Measurements from ENCODE around the gene TANC1.
"Not testable (repeated sequence)": the region's sequence is repeated elsewhere in the genome, so short reads cannot be mapped to it uniquely, and the experiment has no call there.

TANC1 gene

DNA sequence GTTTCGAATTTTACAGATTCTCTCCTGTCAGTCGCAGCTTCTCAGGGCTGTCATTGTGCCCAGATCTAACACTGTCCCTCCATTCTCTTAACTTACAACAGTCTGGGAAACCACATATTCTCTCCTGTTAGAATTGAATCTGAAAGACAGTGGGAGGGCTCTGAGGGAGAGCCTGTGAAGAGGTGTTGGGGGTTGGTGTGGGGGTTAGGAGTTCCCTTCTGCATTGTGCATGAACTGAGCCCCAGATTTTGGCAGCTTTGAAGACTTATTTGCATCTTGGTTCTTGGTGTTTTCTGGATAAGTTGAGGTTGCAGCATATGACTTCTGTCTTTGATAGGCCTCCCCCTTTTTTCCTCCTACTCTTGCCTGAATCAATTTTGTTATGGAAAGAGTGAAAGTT is 64.1 kb downstream of the TANC1 start:
- DNase-seq = no peak

DNA sequence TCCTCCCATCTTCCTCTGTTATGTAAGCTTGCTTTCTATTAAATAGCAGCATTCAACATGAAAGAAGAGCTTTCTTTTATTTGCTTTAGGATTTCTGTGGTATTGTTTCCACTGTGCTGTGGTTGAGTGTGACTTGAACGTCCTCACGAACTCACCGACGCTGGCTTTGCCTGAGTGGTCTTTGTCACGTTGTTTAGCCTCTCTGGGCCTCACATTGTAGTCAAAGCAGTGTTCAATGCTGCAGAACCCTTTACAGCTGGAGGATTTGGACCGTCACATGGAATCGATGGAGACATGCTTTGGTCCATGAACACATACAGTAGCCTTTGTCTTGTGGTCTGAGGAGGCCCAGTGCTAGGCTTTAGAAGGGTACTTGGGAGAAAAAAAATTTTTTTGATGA is 66.3 kb downstream of the TANC1 start:
- DNase-seq = no peak

DNA sequence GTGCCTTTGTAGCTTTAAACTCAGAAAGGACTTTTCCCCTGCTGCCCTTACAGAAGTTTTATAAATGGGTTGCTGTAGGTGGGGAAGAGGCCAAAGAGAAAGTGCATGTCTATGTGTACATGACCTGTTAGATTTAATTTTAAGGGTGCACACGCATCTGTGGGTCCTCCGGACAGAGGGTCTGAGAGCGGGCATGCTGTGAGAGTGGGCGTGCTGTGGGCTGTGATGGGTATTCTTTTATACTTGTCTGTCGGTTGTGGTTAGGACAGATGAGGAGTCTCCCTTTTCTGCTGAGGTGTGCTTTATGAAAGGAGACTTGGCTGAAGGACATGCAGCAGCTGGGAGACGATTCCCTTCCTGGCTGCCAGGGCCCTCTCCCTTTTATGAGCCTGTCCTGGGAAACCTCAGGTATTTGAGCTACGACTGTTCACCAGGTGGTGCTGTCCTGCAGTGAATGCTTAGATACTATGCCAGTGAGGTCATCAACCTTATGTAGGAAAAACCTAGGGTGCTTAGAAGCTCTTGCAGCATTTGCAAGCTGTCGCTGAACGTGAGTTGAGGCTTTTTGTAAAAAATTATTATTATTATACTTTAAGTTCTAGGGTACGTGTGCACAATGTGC is 67.5 kb downstream of the TANC1 start:
- DNase-seq = peak in 1 of 2 experiments; percentile 3

DNA sequence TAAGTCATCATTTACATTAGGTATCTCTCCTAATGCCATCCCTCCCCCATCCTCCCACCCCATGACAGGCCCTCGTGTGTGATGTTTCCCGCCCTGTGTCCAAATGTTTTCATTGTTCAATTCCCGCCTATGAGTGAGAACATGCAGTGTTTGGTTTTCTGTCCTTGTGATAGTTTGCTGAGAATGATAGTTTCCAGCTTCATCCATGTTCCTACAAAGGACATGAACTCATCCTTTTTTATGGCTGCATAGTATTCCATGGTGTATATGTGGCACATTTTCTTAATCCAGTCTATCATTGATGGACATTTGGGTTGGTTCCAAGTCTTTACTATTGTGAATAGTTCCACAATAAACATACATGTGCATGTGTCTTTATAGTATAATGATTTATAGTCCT is 68.0 kb downstream of the TANC1 start:
- not testable (repeated sequence) for DNase-seq

DNA sequence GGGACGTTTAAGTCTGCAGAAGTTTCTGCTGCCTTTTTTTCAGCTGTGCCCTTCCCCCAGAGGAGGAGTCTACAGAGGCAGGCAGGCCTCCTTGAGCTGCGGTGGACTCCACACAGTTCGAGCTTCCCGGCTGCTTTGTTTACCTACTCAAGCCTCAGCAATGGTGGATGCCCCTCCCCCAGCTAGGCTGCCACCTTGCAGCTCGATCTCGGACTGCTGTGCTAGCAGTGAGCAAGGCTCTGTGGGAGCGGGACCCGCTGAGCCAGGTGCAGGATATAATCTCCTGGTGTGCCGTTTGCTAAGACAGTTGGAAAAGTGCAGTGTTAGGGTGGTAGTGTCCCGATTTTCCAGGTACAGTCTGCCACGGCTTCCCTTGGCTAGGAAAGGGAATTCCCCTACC is 72.9 kb downstream of the TANC1 start:
- DNase-seq = not testable (repeated sequence)

DNA sequence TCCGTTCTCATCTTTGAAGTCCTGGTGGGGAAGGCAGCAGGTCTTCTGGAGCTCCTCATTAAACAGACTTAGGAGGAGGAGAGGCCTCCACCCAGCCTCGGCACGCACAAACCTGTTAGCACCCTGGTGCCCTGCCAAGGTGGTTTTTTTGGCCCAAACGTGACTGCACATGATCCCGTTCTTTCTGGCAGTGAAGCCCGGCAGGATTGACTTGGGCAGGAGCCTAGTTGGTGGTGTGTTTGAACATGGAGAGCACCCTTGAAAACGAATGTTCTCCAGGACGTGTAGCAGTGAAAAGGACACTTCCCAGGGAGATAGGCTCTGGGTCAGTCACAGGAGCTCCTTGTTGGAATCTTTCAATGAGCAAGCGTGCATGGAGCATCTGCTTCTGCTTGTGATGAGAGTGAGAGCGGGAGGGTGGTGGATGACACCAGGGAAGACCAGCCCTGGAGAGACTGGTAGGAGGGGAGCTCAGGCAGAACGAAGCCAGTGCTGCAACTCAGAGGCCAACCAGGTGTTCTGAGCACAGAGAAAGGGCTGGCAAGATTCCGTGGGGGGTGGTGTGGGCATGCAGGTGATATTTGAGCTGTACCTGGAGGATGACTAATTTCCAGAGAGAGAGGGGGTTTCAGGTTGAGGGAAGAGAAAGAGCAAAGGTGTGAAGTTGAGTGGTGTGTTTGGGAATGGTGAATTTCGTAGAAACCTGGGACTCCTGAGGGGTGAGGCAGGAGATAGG is 73.8 kb downstream of the TANC1 start:
- DNase-seq = no peak

DNA sequence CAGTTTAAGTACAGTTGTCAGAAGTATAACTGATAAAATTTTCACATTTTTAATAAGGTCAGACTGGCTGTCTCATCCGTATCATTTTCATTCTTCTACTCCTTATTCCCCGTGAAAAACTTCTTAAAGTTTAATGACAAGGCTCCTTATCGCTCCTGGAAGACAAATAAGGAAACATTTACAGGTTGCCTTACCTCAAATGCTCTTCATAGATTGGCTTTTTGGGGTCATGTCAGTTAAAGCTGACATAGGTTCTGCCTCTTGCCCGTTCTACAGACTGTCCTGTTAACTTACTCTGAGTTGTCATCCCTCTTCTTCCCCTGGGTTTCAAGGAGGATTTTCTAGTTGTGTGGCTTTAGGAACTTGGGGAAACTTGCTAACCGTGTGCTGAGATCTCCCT is 75.3 kb downstream of the TANC1 start:
- DNase-seq = no peak

DNA sequence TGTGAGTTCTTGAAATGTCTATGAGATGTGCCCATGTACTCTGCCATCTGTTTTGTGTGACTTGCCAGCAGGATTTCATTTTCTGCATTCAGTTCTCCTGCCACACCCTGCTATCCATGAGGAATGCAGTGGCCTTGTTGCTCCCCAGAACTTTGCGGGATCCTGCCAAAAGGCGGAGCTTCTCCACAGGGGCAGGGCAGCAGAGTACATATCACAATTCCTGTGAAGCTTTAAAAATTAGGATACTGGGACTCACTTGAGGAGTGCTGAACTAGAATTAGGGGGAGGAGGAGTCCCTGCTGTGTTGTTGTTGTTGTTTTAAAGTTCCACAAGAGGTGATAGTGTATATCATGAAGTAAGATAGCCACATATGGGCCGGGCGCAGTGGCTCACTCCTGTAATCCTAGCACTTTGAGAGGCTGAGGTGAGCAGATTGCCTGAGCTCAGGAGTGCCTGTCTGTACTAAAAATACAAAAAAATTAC is 76.4 kb downstream of the TANC1 start:
- DNase-seq = no peak

DNA sequence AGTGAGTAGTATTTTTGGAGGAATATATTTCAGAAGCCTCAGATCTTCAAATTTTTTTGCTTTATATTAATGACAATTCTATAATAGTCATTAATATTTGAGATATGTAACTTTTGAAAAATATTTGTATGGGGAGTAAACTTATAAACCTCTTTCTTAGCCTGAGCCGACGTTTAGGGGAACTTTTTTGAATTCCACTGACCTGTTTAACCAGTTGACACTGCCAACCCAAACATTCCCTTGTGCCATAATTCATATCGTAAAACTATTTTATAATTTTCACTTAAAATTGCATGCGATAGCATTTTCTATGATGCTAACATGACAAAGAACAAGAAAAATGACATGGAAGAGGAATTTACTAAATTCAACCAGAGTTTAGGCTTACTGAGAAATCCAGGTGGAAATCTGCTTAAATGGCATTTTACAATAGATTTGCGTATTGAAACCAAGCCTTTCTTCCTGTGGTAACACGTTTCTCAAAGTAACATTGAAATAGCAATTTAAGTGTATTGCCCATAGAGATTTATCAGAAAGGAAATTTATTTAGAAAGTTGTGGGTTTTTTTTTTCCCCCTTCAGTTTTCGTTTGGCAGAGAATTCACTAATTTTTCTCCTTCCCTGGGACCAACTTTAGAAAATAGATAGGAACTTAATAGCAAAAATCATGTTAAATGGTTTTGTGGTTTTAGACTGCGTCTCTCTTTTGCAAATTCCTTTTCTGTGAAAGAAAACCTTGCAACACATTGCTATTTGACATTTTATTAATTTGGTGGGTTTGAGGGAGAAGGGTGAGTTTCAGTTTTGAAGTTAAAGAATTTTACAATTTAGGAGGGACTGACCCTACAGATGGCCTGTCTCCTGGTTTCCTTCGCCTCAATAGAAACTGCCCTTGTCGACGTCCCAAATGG is 77.4 kb downstream of the TANC1 start:
- no peak for DNase-seq

DNA sequence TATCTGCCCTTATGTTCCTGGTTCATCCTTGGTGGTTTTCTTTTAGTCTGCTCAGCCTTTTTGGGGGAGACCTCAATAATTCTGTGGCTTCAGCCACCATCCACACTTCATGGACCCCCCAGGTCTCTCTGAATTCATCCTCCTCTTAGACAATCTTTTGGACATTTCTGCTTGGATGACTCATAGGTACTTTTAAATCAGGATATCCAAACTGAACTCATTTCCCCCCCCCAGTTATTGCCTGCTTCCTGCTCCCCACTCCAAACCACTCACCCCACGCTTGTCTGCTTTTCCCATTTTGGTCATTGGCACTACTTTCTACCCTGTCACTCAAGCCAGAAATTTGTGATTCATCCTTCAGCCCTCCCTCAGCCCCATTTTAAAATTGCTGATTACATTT is 78.5 kb downstream of the TANC1 start:
- DNase-seq = no peak

DNA sequence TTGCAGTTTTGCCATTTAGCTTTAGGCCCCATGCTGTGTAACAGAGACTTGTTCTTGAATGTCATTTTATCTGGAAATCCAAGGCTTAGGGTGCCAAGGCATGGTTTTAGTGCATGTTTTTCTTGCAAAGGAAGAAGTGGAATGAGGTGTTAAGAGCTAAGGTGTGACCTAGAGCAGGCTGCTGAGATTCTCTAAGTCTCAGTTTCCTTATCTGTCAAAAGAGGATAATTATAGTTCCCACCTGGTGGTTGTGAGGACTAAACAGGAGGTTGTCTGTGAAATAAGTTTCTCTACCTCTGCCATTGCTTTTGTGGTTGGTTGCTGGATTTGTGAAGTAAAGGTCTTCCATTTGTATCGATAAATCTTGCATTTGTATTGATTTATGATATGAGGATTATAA is 82.0 kb downstream of the TANC1 start:
- DNase-seq = no peak

DNA sequence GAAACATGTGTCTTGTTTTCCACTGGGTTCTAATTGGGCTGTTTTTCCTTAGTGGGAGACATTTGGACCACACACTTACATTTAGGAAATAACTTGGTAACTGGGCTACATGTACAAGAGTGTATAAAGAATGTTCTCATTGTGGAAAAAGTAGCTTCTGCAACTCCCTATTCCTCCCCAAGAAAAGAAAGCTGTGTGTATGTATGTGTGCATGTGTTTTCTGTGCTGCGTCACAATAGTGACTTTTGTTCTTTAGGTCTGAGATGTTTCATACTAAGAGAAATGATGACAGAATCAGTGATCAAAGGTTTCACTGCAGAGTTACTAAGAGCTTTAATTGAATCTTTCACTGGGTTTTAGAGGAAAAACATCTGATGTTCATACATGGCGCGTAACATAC is 82.7 kb downstream of the TANC1 start:
- no peak for DNase-seq

DNA sequence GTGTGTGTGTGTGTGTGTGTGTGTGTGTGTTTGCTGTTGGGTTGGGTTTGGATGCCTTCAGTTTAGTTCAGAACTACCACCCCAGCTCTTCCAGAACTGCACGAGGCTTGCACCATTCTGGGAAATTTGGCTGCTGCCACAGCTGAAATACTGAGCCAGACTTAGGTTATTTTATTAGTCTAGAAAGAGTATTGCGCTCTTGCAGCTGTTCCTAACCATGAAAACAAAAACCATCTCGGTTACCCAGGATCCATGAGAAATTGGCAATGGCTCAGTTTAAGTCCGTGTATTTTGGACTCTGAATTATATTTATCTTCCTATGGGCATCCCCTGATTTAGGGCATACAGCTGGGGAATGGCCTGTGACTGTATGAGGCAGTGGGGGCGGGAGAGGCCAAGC is 83.2 kb downstream of the TANC1 start:
- no peak for DNase-seq

DNA sequence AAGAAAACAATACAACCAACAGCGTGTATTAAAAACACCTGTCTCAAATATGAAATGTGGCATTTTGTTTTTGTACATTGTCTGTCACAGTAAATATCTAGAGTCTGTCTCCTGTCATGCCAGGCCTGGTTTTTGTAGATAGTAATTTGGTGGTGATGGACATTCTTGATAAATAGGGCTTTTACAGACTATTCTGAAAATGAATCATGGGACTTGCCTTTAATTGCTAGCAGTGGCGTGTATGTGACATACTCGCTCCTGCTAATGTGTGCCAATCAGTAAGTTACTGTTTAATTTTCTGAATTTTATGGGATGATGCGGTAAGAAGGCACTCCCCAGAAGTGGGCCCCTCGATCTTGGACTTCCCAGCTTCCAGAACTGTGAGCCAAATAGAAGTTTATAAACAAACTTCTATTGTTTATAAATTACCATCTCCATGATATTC is 83.7 kb downstream of the TANC1 start:
- no peak for DNase-seq

DNA sequence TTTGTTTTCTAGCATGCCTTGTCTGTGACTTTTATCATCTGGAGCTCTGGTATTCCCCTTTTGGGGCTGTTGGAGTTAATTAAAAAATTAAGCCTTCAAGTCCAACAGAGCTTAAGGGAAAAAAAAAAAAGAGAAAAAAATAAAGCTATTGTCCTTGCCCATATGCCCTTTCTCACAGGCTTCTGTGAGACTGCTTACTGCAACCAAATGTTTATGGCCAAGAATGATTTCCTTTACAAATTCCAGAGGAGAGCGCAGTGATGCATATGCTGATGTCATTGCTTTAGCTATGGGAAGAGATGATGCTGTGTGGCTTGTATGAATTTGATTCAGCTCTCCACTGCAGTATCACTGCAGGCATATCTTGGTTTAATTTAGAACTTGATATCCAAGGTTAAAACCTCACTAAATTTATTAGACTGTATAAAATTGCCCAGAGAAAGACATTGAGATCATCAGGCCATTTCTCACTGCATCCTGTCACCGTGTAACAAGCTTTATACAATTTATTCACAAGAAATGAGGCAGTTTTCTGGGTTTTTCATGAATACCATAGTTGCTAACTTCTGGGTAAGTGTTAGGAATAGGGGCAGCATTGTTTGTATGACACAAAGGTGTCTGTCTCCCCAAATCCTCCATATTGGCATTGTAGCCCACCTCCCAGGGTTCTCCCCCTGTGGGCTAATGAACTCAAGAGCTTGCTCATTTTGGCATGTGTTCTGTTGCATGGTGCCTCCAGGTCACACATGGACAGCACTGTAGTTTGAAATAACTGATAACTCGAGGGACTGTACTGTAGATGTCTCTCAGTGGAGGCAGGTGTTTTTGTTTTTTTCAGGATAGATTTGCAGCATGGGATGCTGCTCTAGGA is 85.0 kb downstream of the TANC1 start:
- DNase-seq = no peak

DNA sequence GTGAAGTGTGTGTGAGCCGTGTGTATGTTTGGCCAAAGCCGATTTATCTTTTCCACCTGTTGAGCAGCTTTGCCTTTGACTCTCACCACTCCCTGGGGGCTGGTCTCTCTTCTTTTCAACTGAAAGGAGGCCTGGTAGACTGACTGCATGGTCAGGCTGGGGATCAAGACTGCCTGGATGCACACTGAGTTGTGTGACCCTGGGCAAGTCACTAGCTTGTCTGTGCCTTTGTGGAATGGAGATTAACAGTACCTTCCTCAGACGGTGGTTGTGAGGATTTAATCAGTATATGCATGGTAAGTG is 85.5 kb downstream of the TANC1 start:
- DNase-seq = no peak

DNA sequence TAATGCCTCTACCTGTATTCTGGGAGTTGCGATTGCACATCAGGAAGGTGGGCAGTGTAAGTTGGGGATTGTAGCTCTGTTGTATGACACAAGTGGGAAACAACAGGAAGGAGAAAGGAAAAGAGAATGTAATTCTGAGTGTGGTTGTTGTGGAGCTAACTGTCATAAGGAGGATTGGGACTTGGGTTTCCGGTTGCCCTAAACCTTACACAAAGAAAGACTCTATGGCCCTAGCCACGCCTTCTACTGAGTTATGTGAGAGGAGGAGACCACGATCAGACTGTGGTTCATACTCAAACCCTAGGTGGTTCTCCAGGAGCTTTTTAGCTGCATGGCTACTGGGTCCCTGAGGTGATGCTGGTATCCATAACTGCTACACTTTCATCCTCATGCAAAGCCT is 86.5 kb downstream of the TANC1 start:
- DNase-seq = no peak

DNA sequence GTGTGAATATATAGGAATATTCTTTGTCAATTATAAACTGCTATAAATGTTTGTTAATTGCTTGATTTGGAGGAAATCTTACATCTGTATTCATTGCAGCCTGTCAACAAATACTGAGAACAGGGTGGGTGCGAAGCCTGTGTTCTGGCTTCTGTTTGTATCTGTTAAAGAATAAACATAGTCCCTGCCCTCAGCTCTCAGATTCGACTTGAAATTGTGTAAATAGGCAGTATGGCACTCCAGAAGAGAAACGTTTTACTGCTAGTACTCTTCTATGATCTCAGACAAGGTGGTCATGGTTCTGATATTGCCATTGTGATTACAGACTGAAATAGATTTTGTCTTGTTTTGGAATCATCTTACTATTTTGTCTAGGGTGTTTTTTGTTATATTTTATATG is 92.1 kb downstream of the TANC1 start:
- no peak for DNase-seq

DNA sequence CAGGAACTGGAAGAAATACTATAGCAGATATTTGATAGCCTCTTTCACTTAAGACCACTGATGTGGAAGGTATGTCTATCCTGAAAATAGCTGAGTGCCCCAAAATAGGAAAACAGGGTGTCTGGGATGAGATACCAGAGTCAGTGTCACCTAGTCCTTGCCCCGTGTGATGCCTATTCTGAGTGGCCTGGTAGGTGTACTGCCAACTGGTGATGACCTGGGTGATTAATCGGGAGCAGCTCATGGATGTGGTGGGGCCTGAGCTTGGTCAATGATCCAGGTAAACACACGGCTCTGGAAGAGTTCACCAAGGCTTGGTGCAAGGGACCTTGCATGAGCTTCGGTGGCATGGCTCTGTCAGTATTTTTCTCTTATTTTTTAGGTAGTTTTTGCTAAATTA is 95.2 kb downstream of the TANC1 start:
- no peak for DNase-seq

DNA sequence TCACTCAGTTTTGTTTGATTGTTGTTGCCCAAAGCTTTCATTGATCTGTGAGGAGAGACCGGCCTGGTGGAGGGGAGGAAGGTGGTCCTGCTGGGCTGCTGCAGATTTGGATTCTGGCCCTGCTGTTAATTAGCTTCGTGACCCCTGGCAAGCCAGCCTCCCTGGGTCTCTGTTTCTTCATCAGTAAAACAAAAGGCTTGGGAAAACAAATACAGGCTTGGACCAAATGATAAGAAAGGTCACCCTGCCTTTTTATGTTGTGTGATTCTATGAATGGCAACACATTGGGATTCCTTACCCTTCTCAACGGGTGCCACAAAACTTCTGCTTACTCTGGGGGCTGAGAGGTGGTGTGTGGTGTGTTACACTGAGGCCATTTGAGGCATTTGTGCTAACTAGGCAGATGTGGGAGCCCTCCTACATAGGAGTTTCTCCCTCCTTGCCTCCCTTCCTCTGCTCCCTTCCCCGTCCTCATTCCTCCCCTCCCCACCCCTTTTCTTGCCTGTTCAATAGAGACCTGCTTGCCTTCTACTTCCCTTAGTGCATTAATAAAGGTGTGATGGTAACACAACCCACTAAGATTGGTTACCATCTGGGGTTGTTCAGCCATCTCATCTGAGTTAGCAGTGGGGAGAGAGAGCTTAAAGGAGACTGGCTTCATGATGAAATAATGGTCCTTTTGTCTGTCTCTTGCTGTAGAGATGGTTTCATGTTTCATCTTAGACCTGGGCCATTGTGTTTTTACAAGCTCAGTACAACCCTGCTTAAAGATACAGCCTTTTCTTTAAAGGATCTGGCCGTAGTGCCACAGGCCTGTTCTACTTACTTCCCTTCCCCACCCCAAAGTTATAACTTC is 96.2 kb downstream of the TANC1 start:
- DNase-seq = no peak

DNA sequence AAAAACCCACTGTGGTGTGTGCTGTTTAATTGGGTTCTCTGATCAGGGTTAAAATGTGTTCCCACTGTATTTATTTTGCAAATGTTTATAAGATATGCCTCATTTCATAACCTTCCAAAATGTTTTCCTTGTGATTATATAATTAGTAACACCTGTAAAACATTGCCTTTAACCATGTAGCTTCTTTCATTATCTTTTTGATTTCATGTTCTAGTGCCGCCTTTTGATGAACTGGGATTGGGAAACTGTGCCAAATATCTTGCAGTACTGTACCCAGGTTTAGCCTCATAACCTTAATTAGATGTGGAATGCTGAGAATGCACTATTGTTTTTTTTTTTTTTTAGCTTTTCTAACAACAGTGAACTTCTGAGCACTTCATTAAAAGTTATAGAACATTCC is 96.9 kb downstream of the TANC1 start:
- DNase-seq = no peak

DNA sequence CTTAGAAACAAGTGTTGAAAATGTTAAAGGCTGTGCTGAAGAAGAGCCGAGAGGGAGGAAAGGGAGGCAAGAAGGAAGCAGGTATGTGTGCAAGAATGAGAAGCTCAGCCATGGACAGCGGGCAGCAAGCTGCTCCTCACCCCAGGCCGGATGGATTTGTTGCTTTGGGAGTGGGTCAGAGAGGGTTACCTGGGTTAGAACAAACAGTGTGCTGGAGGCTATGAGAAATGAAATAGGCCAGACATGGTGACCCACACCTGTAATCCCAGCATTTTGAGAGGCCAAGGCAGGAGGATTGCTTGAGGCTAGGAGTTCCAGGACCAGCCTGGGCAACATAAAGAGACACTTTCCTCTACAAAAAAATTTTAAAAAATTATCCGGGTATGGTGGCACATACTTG is 97.5 kb downstream of the TANC1 start:
- DNase-seq = no peak

Measured in AML-193 (cell line).